K562 (cell line): Measurements from ENCODE around the gene JRKL. TPM values are rescaled to one million over a fixed set of nuclear protein-coding genes. Genes with fewer than 3 reads are reported as not detected.

ENCODE experiments used
- ATAC-seq: fragments of 200-7000 bp; cut with Tn5 transposase; 3 replicates; pipeline ENCODE4 v1.9.1; 2020; ENCODE audit warnings: moderate library complexity
- BruUV-seq: library from RNA; stranded (reverse); fragments of 400-500 nt; replicated peaks from 2 replicates; lab custom pipeline; 2021; lab: Mats Ljungman, UMichigan
- CTCF ChIA-PET: fragments of 300-600 bp; formaldehyde crosslinking; extraction: SDS; loops from one replicate; lab custom pipeline; 2021; ENCODE audit warnings: low intra/inter-chr PET ratio; lab: Yijun Ruan, JAX
- POLR2A ChIA-PET: fragments of 300-600, 350-650 bp; sonication (Branson Sonifier 250); formaldehyde crosslinking; extraction: SDS; loops from one replicate; lab custom pipeline; 2021; ENCODE audit warnings: antibody characterized with exemption, inconsistent platforms; lab: Yijun Ruan, JAX
- DNase-seq, 4 experiments: peaks; one replicate each; pipeline versions ENCODE4 v3.0.0 to v3.0.0-alpha.2; 2011 to 2018; ENCODE audit warnings: low spot score in 3 of 4, mixed read lengths in 3 of 4; ENCODE audit errors: extremely low read depth in 1 of 4
- FAIRE-seq: peaks from 2 replicates; lab custom pipeline; 2011; peaks lifted over from hg19 to GRCh38; lab: Jason Lieb, UNC
- H2AFZ ChIP-seq: 2 replicates; pipeline ENCODE4 v1.6.0; 2011; ENCODE audit warnings: low read depth, low read length, control low read depth, inconsistent platforms
- H3K27ac ChIP-seq: fragments of 200-600 bp; 3 replicates; pipeline ENCODE4 v1.8.0; 2011; ENCODE audit warnings: low read depth, mild to moderate bottlenecking, control low read depth, inconsistent platforms, low read length, moderate library complexity, mixed read lengths; ENCODE audit errors: extremely low read depth
- H3K27me3 ChIP-seq, 2 experiments: fragments of 300-600 bp in 1 of 2; 2 replicates in 1 of 2; 3 replicates in 1 of 2; pipeline versions ENCODE4 v1.6.0 to v1.8.0; 2011; ENCODE audit warnings: inconsistent platforms in 2 of 2, low read length in 2 of 2, mild to moderate bottlenecking in 1 of 2, mixed read lengths in 1 of 2, moderate library complexity in 1 of 2; ENCODE audit not compliant: control insufficient read depth in 2 of 2, insufficient read depth in 2 of 2
- H3K36me3 ChIP-seq: fragments of 300-600 bp; 3 replicates; pipeline ENCODE4 v1.8.0; 2011; ENCODE audit warnings: mild to moderate bottlenecking, low read length, inconsistent platforms; ENCODE audit not compliant: control insufficient read depth, insufficient read depth
- H3K4me1 ChIP-seq, 2 experiments: fragments of 200-600 bp in 1 of 2; replicated peaks in 1 of 2; 2 replicates in 1 of 2; 3 replicates in 1 of 2; pipeline versions ENCODE4 v1.5.1 to v1.8.0; 2011; ENCODE audit warnings: inconsistent platforms in 2 of 2, low read length in 2 of 2, mild to moderate bottlenecking in 1 of 2, mixed read lengths in 1 of 2, moderate library complexity in 1 of 2; ENCODE audit not compliant: control insufficient read depth in 2 of 2, insufficient read depth in 2 of 2
- H3K4me2 ChIP-seq: 2 replicates; pipeline ENCODE4 v1.6.1; 2011; ENCODE audit warnings: low read length, control low read depth, inconsistent platforms, mixed read lengths; ENCODE audit not compliant: insufficient read depth
- H3K4me3 ChIP-seq: fragments of 200-600 bp; sonication (generic), shearing (Covaris generic); 2 replicates; pipeline ENCODE4 v1.5.1; 2016; ENCODE audit warnings: control low read depth, inconsistent platforms
- H3K79me2 ChIP-seq: fragments of 200-600 bp; 3 replicates; pipeline ENCODE4 v1.8.0; 2011; ENCODE audit warnings: low read length, inconsistent platforms; ENCODE audit not compliant: control insufficient read depth, insufficient read depth
- H3K9ac ChIP-seq, 2 experiments: 2 replicates each; pipeline versions ENCODE4 v1.6.0 to v1.6.1; 2011; ENCODE audit warnings: low read depth in 2 of 2, low read length in 2 of 2, control low read depth in 1 of 2, inconsistent platforms in 1 of 2, mild to moderate bottlenecking in 1 of 2, mixed read lengths in 1 of 2; ENCODE audit not compliant: insufficient read depth in 1 of 2
- H3K9me1 ChIP-seq: one replicate; pipeline ENCODE4 v1.6.0; 2011; ENCODE audit warnings: inconsistent platforms, mild to moderate bottlenecking, low read length, moderate library complexity; ENCODE audit not compliant: control insufficient read depth, insufficient read depth
- H3K9me3 ChIP-seq: replicated peaks from 2 replicates; pipeline ENCODE4 v1.5.1; 2011; ENCODE audit warnings: low read depth, low read length, inconsistent platforms; ENCODE audit not compliant: control insufficient read depth, insufficient read depth
- H4K20me1 ChIP-seq: replicated peaks from 2 replicates; pipeline ENCODE4 v1.6.1; 2011; ENCODE audit warnings: low read length, inconsistent platforms, mixed read lengths; ENCODE audit not compliant: control insufficient read depth, insufficient read depth
- CHD4 ChIP-seq: fragments of 200-600 bp; sonication (generic); IDR thresholded peaks from 3 replicates; pipeline ENCODE4 v1.6.1; 2012; ENCODE audit warnings: low read depth, mild to moderate bottlenecking, mixed read lengths, low read length, inconsistent platforms; ENCODE audit not compliant: insufficient read depth, insufficient replicate concordance, poor library complexity, severe bottlenecking
- ETV5 ChIP-seq: sonication (generic); formaldehyde crosslinking; IDR thresholded peaks from 2 replicates; pipeline ENCODE4 v1.4.0; 2020; ENCODE audit warnings: low read depth, mild to moderate bottlenecking, missing genetic modification reagents
- KHSRP ChIP-seq: fragments of 450-650 bp; IDR thresholded peaks from 2 replicates; pipeline ENCODE4 v1.6.1; 2017
- NR3C1 ChIP-seq: sonication (generic); formaldehyde crosslinking; IDR thresholded peaks from 2 replicates; pipeline ENCODE4 v1.8.1; 2022; ENCODE audit warnings: missing genetic modification reagents
- PML ChIP-seq: IDR thresholded peaks from 2 replicates; pipeline ENCODE4 v1.6.1; 2012; ENCODE audit warnings: low read length, inconsistent platforms
- WGBS: fragments of 100-300 bp; shearing (Covaris generic); methylation state at CpG from one replicate; pipeline ENCODE4 v1.1.6; 2016; ENCODE audit warnings: low coverage, mixed read lengths; ENCODE audit not compliant: insufficient coverage; ENCODE audit errors: missing lambda C conversion rate; 5-methylcytosine and 5-hydroxymethylcytosine counted together
- in situ Hi-C: fragments of 300-500 bp; cut with MboI; formaldehyde crosslinking; loops from 4 replicates; pipeline ENCODE4 v1.15.0; 2018; ENCODE audit warnings: inconsistent platforms, mixed read lengths
- intact Hi-C: fragments of 100-400 bp; cut with micrococcal nuclease; formaldehyde crosslinking; loops from 2 replicates; pipeline ENCODE4 v1.14.2; 2022
- polyA plus RNA-seq, 8 experiments: library from polyadenylated mRNA; depleted of rRNA in 4 of 8; stranded (reverse) in 5 of 8; unstranded in 3 of 8; fragments of >200 nt; fragmentation: Nextera tagmentation in 2 of 8; fragmentation: Illumina TruSeq in 1 of 8; extraction: Ambion mirVana in 2 of 8; extraction: Trizol in 1 of 8; gene quantifications; 2 replicates each; pipeline versions ENCODE4 v1.2.1 to v1.2.3, GENCODE V29; 2011 to 2014; ENCODE audit warnings: inconsistent platforms in 1 of 8, missing spikeins in 1 of 8
- total RNA-seq, 7 experiments: library from RNA; depleted of rRNA in 6 of 7; stranded (reverse); fragments of >200 nt in 6 of 7; fragmentation: Illumina TruSeq in 2 of 7; extraction: Trizol in 2 of 7; gene quantifications; 2 replicates each; pipeline versions ENCODE4 v1.2.1 to v1.2.3, GENCODE V29; 2011 to 2021; ENCODE audit warnings: low replicate concordance in 1 of 7
- TF ChIP-seq, protein P1 (sequence below), 2 experiments: IDR thresholded peaks; 2 replicates each; pipeline ENCODE4 v1.6.1; 2011; ENCODE audit warnings: borderline replicate concordance in 1 of 2, control low read depth in 1 of 2, low read depth in 1 of 2, low read length in 1 of 2, mild to moderate bottlenecking in 1 of 2, mixed read lengths in 1 of 2, moderate library complexity in 1 of 2; ENCODE audit not compliant: insufficient read depth in 1 of 2, insufficient read length in 1 of 2, poor library complexity in 1 of 2, severe bottlenecking in 1 of 2; ENCODE audit errors: extremely low read depth in 1 of 2
- TF ChIP-seq, protein P2 (sequence below): fragments of 450-650 bp; formaldehyde crosslinking; IDR thresholded peaks from 2 replicates; pipeline ENCODE4 v1.4.0; 2020; ENCODE audit warnings: mild to moderate bottlenecking, moderate library complexity
- TF ChIP-seq, protein P3 (sequence below): fragments of 450-650 bp; IDR thresholded peaks from 2 replicates; pipeline ENCODE4 v1.6.1; 2016; ENCODE audit warnings: missing biosample characterization, missing genetic modification characterization
- TF ChIP-seq, protein P4 (sequence below), 2 experiments: fragments of 450-650 bp; conservative IDR thresholded peaks; 2 replicates each; pipeline ENCODE4 v1.6.1; 2017; ENCODE audit warnings: mild to moderate bottlenecking in 2 of 2, moderate library complexity in 2 of 2

Gene JRKL
- total and polyA plus RNA-seq, 9 of the 15 experiments (the other 6 are each of a cell fraction or from before 2014, with no cell fraction given), result 4.5 to 14.8 (median 8.5) TPM

DNA sequence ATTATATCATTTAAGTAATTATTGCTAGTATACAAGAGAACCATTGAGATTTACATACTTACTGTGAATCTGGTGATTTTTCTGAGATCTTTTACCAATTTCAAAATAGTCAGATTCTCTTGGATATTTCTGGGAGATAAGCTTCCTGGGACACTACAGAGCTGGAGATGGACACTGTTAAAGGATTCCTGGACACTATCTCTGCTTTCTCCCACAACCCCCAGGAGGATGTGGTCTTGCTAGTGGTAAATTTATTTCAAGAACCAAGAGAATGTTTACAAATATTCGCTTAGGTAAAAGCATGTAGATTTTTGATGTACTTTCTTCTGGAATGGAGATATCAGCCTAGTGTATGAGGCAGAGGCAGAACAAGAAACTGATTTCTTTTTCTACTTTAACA, 13.0 kb upstream of the JRKL start:
- Histone ChIP-seq H3K9me1 (no peaks in the 10 kb centered on the region), H3K9me3 (no peaks in the 10 kb centered on the region), H3K4me2 (no peak overlapping the region), H3K9ac (no peak overlapping the region), H3K36me3 (peaks cover 22% of the 10 kb centered on the region), H3K27ac (no peak overlapping the region), H3K27me3 (no peaks in the 10 kb centered on the region), H3K79me2 (no peaks in the 10 kb centered on the region), H4K20me1 (no peaks in the 10 kb centered on the region), H3K4me1 (no peaks in the 10 kb centered on the region), H2AFZ (no peak overlapping the region), H3K4me3 (no peak overlapping the region)
- ATAC-seq (no peak; the same call in 2 of the 3 replicates), FAIRE-seq (no peak), DNase-seq (no peak)
- BruUV-seq, result no TSS peak
- CTCF ChIA-PET, result no interaction called here
- in situ Hi-C loops (no loop called here), intact Hi-C loops (no loop called here)
- 30% methylated on average over 1 of the region's 1 CpG for WGBS
- POLR2A ChIA-PET, result interaction anchor here (1.0 to 1.4 kb wide), 2 partner anchors 11 kb away, joined by 3 read pairs; no protein-coding TSS in a partner anchor
- no peak for TF ChIP-seq PML
- no peak for TF ChIP-seq CHD4
- TF ChIP-seq, protein P1, sequence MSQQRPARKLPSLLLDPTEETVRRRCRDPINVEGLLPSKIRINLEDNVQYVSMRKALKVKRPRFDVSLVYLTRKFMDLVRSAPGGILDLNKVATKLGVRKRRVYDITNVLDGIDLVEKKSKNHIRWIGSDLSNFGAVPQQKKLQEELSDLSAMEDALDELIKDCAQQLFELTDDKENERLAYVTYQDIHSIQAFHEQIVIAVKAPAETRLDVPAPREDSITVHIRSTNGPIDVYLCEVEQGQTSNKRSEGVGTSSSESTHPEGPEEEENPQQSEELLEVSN (IDR thresholded peaks at IDR 0.05; ENCODE audit: borderline replicate concordance in 1 of 2, extremely low read depth in 1 of 2, insufficient read depth in 1 of 2, insufficient read length in 1 of 2, low read depth in 1 of 2, low read length in 1 of 2, poor library complexity in 1 of 2, severe bottlenecking in 1 of 2), result no peak

DNA sequence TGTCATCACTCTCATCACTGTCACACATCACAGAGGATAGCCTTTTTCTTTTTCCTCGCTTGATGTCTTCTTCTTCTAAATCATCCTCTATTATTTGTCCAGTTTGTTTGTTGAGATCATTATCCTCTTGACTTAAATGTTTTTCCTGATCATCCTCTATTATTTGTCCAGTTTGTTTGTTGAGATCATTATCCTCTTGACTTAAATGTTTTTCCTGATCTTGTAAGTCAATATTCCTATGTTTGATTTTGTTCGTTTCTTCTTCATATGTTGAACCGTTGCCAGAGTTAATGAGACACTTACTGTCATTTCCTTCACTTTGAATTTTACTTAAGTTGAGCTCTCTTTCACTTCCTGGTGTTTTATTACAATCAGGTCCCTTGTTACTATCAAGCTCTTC, 5.7 kb upstream of the JRKL start:
- BruUV-seq, result no TSS peak
- no peak overlapping the region for H2AFZ ChIP-seq
- FAIRE-seq (peak; percentile 26), ATAC-seq (no peak), DNase-seq (no peak)
- no peaks in the 10 kb centered on the region for H4K20me1 ChIP-seq
- H3K36me3 ChIP-seq, result peaks cover 41% of the 10 kb centered on the region; the same call in 1 of the 3 replicates
- H3K9me1 ChIP-seq, result no peaks in the 10 kb centered on the region
- no peaks in the 10 kb centered on the region for H3K9me3 ChIP-seq
- ChIA-PET POLR2A (interaction anchor here (0.7 to 1.1 kb wide), 2 partner anchors 44 to 117 kb away, joined by 3 read pairs; no protein-coding TSS in a partner anchor), CTCF (no interaction called here)
- H3K9ac ChIP-seq, result no peak overlapping the region
- no peak overlapping the region for H3K4me2 ChIP-seq
- intact Hi-C loops, result no loop called here
- H3K27me3 ChIP-seq, result no peaks in the 10 kb centered on the region
- in situ Hi-C loops, result no loop called here
- no peaks in the 10 kb centered on the region for H3K4me1 ChIP-seq
- H3K79me2 ChIP-seq, result peaks cover 20% of the 10 kb centered on the region
- 81% methylated on average over 3 of the region's 3 CpGs for WGBS
- no peak overlapping the region for H3K27ac ChIP-seq
- no peak overlapping the region for H3K4me3 ChIP-seq
- TF ChIP-seq ETV5 (no peak), NR3C1 (no peak), KHSRP (no peak)
- TF ChIP-seq, protein P2, sequence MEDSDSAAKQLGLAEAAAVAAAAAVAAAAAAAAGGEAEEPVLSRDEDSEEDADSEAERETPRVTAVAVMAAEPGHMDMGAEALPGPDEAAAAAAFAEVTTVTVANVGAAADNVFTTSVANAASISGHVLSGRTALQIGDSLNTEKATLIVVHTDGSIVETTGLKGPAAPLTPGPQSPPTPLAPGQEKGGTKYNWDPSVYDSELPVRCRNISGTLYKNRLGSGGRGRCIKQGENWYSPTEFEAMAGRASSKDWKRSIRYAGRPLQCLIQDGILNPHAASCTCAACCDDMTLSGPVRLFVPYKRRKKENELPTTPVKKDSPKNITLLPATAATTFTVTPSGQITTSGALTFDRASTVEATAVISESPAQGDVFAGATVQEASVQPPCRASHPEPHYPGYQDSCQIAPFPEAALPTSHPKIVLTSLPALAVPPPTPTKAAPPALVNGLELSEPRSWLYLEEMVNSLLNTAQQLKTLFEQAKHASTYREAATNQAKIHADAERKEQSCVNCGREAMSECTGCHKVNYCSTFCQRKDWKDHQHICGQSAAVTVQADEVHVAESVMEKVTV (CRISPR knock-in tag), result no peak
- TF ChIP-seq, protein P3, sequence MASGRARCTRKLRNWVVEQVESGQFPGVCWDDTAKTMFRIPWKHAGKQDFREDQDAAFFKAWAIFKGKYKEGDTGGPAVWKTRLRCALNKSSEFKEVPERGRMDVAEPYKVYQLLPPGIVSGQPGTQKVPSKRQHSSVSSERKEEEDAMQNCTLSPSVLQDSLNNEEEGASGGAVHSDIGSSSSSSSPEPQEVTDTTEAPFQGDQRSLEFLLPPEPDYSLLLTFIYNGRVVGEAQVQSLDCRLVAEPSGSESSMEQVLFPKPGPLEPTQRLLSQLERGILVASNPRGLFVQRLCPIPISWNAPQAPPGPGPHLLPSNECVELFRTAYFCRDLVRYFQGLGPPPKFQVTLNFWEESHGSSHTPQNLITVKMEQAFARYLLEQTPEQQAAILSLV, result no peak
- TF ChIP-seq, protein P4, sequence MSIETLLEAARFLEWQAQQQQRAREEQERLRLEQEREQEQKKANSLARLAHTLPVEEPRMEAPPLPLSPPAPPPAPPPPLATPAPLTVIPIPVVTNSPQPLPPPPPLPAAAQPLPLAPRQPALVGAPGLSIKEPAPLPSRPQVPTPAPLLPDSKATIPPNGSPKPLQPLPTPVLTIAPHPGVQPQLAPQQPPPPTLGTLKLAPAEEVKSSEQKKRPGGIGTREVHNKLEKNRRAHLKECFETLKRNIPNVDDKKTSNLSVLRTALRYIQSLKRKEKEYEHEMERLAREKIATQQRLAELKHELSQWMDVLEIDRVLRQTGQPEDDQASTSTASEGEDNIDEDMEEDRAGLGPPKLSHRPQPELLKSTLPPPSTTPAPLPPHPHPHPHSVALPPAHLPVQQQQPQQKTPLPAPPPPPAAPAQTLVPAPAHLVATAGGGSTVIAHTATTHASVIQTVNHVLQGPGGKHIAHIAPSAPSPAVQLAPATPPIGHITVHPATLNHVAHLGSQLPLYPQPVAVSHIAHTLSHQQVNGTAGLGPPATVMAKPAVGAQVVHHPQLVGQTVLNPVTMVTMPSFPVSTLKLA (conservative IDR thresholded peaks at IDR 0.05), result no peak
